HG03025 (cell line): ENCODE data around the gene DSCAM.
"Not testable (repeated sequence)": the region's sequence is repeated elsewhere in the genome, so short reads cannot be mapped to it uniquely, and the experiment has no call there.

Source experiments
- ATAC-seq: cut with Tn5 transposase; IDR thresholded peaks from one replicate; pipeline ENCODE4 v1.9.1; 2021; ENCODE audit warnings: mild to moderate bottlenecking, moderate library complexity; ENCODE audit not compliant: unreplicated experiment, low FRiP score

Gene DSCAM

GRCh38 chr21:40846587-40847411 lies at the start of gene DSCAM:
DSCAM (minus strand) TSS chr21:40847158; CDS start chr21:40846661, 497 bp downstream.
- ATAC-seq: no peak

GRCh38 chr21:40895697-40896096 lies 48.7 kb upstream of the DSCAM start:
- not testable (repeated sequence) for ATAC-seq

- ATAC-seq: no peak
These were observed 40.0 kb upstream of the DSCAM start for GRCh38 chr21:40886931-40887330.

- no peak for ATAC-seq
These were observed 39.0 kb upstream of the DSCAM start for GRCh38 chr21:40886006-40886405.

- no peak for ATAC-seq
These were observed 35.4 kb upstream of the DSCAM start for GRCh38 chr21:40882192-40882915.

- ATAC-seq: no peak
These were observed 34.8 kb upstream of the DSCAM start for GRCh38 chr21:40881767-40882166.

GRCh38 chr21:40871099-40871498 lies 24.1 kb upstream of the DSCAM start:
- no peak for ATAC-seq

GRCh38 chr21:40863839-40864238 lies 16.9 kb upstream of the DSCAM start:
- no peak for ATAC-seq

GRCh38 chr21:40858517-40858916 lies 11.6 kb upstream of the DSCAM start:
- ATAC-seq: no peak

GRCh38 chr21:40853956-40854688 lies 7.2 kb upstream of the DSCAM start:
- no peak for ATAC-seq

- ATAC-seq: no peak
These were observed 5.6 kb upstream of the DSCAM start for GRCh38 chr21:40852563-40852962.

GRCh38 chr21:40851749-40852148 lies 4.8 kb upstream of the DSCAM start:
- ATAC-seq: no peak

GRCh38 chr21:40850071-40850470 lies 3.1 kb upstream of the DSCAM start:
- ATAC-seq: no peak

GRCh38 chr21:40847951-40848350 lies 993 bp upstream of the DSCAM start:
- no peak for ATAC-seq

GRCh38 chr21:40846103-40846502 lies 855 bp downstream of the DSCAM start:
- ATAC-seq: no peak

- ATAC-seq: no peak
These were observed 1.4 kb downstream of the DSCAM start for GRCh38 chr21:40845441-40845995.

- no peak for ATAC-seq
These were observed 2.0 kb downstream of the DSCAM start for GRCh38 chr21:40844935-40845334.

GRCh38 chr21:40842197-40842552 lies 4.8 kb downstream of the DSCAM start:
- ATAC-seq: no peak

GRCh38 chr21:40841524-40842196 lies 5.3 kb downstream of the DSCAM start:
- no peak for ATAC-seq

GRCh38 chr21:40840401-40841125 lies 6.4 kb downstream of the DSCAM start:
- no peak for ATAC-seq
